Lower leg skin (tissue), 4 donors: ENCODE results near the gene FDXACB1. TPM values are rescaled to one million over a fixed set of nuclear protein-coding genes. Genes with fewer than 3 reads are reported as not detected.

ENCODE experiments used
- DNase-seq, 2 donors: peaks; one replicate each; pipeline ENCODE4 v3.0.0-alpha.2; 2019; ENCODE audit warnings: low spot score in 2 of 2
- H3K4me3 ChIP-seq: fragments of 200-600 bp; sonication (generic); 2 replicates; pipeline ENCODE4 v1.5.1; 2017; ENCODE audit warnings: mild to moderate bottlenecking, low read depth; ENCODE audit not compliant: poor library complexity, severe bottlenecking
- POLR2A ChIP-seq, 2 donors: fragments of 450-650 bp; IDR thresholded peaks; one replicate each; pipeline ENCODE4 v1.6.1; 2016 to 2017; ENCODE audit warnings: antibody characterized with exemption in 2 of 2, mild to moderate bottlenecking in 1 of 2, moderate library complexity in 1 of 2
- WGBS, 2 donors: methylation state at CpG; one replicate each; pipeline ENCODE4 v1.1.5; 2018; 5-methylcytosine and 5-hydroxymethylcytosine counted together
- intact Hi-C: fragments of 100-400 bp; cut with DNase I; formaldehyde crosslinking; loops from one replicate; pipeline ENCODE4 v1.15.0; 2023; ENCODE audit warnings: low total_unique reads
- total RNA-seq, 4 donors: library from RNA; depleted of rRNA; stranded (reverse); fragments of >200 nt; gene quantifications; one replicate each; pipeline ENCODE4 v1.1.0, GENCODE V29; 2016
- TF ChIP-seq, protein P1 (sequence below), 3 donors: fragments of 450-650 bp; IDR thresholded peaks; one replicate each; pipeline ENCODE4 v1.5.1; 2016; ENCODE audit warnings: antibody characterized with exemption in 3 of 3, mild to moderate bottlenecking in 3 of 3, moderate library complexity in 2 of 3

FDXACB1 gene, protein sequence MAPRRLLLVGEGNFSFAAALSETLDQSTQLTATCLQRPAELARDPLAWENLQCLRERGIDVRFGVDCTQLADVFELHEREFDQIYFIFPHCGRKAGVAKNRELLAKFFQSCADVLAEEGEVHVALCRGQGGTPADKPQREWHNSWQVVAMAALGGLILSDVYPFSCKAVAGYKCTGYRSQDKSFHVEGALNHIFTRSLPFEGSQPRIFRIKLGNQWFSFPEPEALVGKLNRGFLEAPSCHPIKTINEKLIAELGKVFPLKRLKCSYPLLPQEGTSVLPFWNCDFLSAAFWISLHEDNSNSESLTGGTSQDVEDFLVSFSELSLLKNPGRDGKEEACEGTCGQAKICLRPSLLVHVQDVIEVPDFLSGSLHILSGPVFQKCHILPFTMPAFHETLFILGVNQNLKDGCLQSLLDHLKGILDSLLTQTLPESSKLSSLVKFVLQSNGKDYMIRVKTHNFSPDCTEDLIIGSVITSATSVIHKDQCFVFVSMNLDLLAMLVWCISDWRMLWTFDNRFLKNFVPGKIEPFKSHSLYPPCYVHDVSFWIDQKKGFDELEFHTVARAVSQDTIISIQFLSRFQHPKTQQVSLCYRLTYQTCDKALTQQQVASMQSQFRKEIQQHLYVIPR
- 1 to 10 TPM; 2.9 to 6.2 (median 4.1) TPM for total RNA-seq

DNA sequence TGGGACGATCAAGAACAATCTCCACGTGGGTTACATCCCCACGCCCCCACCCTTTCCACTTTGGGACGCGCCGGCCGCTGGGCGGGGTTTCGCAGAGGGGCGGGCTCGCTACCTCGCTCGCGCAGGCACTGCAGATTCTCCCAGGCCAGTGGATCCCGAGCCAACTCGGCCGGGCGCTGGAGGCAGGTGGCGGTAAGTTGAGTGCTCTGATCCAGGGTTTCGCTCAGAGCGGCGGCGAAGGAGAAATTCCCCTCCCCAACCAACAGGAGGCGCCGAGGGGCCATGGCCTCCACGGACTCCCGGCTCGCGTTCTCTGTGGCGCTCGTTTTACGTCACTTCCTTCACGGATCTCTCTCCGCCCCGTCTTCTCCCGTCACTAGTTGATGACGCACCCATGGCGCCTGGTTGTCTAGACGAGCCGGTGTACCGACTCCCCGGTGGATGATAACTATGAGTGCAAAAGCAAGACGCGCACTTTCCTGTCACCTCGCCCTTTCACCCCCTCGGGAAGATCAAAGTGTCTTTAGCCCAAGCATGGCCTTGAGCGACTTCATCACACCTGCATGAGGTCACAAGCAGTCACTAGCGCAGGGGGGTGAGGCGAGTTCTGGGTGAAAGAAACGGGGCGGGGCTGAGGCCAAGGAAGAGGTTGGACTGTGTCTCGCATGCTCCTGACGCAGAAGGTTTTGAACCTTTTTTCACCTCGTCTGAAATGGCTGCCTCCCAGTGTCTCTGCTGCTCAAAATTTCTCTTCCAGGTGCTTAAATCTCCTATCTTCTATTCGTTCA lies at the start of gene FDXACB1, which contains the start of gene CFAP68:
TSS of gene FDXACB1 (minus strand) at position 317 of the 788 bp plus-strand sequence. CDS start at position 284, 33 bp downstream.
TSS of gene CFAP68 (plus strand) at position 693 of the 788 bp plus-strand sequence. CDS start at position 713, 20 bp downstream.
- H3K4me3 ChIP-seq, result peak within 1 kb of the TSS; percentile 49
- WGBS, 2 donors, result 0 to 1% methylated on average over 48 of the region's 55 CpGs
- peak; percentile 97 to 99 for DNase-seq
- TF ChIP-seq, protein P1, sequence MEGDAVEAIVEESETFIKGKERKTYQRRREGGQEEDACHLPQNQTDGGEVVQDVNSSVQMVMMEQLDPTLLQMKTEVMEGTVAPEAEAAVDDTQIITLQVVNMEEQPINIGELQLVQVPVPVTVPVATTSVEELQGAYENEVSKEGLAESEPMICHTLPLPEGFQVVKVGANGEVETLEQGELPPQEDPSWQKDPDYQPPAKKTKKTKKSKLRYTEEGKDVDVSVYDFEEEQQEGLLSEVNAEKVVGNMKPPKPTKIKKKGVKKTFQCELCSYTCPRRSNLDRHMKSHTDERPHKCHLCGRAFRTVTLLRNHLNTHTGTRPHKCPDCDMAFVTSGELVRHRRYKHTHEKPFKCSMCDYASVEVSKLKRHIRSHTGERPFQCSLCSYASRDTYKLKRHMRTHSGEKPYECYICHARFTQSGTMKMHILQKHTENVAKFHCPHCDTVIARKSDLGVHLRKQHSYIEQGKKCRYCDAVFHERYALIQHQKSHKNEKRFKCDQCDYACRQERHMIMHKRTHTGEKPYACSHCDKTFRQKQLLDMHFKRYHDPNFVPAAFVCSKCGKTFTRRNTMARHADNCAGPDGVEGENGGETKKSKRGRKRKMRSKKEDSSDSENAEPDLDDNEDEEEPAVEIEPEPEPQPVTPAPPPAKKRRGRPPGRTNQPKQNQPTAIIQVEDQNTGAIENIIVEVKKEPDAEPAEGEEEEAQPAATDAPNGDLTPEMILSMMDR (IDR thresholded peaks at IDR 0.05), result peak in 2 of 3 donors; percentile 25 to 96
- no peak for TF ChIP-seq POLR2A (IDR thresholded peaks at IDR 0.05)
- intact Hi-C loops, result no loop called here

DNA sequence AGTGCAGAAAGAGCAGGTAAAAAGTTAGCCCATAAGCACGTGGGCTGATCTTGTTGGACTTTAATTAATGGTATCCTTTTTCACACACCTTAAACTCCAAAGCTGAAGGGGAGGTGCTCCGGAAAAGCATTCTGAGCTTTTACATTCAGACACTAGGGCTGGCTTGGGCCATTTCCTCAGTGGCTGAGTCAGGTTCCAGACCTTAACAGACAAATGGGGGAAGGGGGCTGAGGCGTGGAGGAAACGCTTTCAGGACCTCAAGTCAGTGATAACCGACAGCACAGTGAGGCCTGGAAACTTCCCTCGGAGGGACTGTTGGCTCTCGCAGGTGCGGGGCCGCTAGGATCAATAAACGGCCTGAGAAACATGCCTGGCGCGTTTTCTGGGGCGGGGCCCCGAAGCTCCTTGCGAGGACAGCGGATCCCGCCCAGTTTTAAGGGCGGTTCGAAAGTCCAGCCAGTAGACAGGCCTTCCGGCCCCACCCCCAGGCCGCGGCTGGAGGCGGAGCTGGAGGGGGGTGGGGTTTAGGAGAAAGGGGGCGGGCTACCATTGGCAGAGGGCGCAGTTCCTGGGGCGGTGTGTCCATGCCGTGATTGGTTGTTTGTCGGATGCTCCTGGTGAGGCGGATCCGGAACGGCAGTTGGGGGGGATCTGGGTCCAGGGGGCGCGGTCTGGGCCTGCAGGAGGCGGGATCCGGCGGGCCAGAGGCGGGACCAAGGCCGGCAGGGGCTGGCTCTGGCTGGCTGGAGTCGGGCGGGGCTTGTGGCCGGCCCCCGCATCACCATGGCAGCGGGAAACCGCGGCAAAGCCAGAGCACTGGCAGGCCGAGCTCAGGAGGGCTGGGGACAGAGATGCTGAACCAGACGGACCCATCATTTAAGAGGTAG lies 47.8 kb upstream of the FDXACB1 start:
- 1% methylated on average over 30 to 34 of the region's 47 CpGs for WGBS, 2 donors
- no peak overlapping the region for H3K4me3 ChIP-seq
- intact Hi-C loops, result no loop called here
- TF ChIP-seq, protein P1 (IDR thresholded peaks at IDR 0.05), result no peak
- TF ChIP-seq POLR2A (IDR thresholded peaks at IDR 0.05), result peak in 1 of 2 donors; percentile 25
- peak; percentile 95 to 99 for DNase-seq

DNA sequence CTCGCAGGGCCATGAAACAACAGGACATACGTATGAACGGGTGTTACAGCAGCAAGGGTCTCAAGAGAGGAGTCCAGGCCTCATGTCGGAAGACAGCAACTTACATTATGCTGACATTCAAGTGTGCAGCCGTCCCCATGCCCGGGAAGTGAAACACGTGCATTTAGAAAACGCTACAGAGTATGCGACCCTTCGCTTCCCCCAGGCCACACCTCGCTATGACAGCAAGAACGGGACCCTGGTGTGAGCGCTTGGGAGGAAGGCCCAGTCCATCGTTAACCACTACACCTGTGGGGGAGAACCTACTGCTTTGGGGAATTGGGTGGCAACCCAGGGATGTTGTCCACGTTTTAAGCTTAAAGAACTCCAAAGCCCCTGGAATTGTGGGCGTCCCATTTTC lies 47.0 kb upstream of the FDXACB1 start:
- TF ChIP-seq POLR2A (IDR thresholded peaks at IDR 0.05), result no peak
- TF ChIP-seq, protein P1 (IDR thresholded peaks at IDR 0.05), result no peak
- DNase-seq, result no peak
- intact Hi-C loops, result no loop called here
- 92 to 94% methylated on average over 16 of the region's 16 CpGs for WGBS, 2 donors
- H3K4me3 ChIP-seq, result no peak overlapping the region

DNA sequence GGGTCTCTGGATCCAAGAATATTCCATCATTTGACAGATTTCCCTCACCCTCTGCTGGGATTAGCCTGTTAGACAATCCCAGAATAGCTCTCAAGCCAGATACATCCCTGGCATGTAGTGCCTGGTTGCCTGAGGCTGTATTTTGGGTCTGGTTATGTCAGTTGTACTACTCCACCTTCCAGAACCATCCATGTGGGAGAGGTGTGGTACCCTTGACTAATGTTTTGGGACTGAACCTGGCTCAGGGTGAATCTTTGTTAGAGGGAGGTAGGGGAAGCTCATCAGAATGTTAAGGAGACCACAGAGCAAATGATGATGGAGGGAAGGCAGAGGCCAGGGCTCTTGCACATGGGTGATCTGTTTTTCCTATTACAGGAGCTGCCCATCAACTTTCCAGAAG lies 45.0 kb upstream of the FDXACB1 start:
- TF ChIP-seq, protein P1 (IDR thresholded peaks at IDR 0.05), result no peak
- TF ChIP-seq POLR2A (IDR thresholded peaks at IDR 0.05), result no peak
- no peak for DNase-seq
- intact Hi-C loops, result no loop called here
- H3K4me3 ChIP-seq, result no peak overlapping the region

DNA sequence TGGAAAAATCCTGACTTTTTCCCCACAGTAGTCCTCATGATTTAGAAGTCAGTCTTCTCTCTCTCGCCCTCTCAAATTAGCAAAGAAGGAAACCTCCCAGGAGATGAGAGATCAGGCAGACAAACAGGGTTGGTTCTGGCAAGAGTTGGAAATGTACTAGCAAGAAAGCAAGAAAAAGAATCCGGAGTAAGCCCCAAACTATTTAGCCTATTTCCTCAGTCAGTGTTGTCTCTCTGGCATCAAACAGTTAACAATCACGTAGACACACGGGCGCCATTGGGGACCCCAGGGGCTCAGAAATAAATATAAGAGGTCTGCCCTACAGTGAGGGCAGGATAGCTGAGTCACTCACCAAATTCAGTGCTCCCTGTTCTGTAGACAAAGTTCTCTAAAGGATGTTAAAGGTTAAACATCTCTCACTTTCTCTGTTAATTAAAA lies 44.4 kb upstream of the FDXACB1 start:
- 19 to 20% methylated on average over 5 of the region's 5 CpGs for WGBS, 2 donors
- H3K4me3 ChIP-seq, result no peak overlapping the region
- TF ChIP-seq POLR2A (IDR thresholded peaks at IDR 0.05), result no peak
- TF ChIP-seq, protein P1 (IDR thresholded peaks at IDR 0.05), result no peak
- intact Hi-C loops, result no loop called here
- no peak for DNase-seq
